Hepatic stellate cell (primary cell): ENCODE measurements around the gene ITGAD.

Experiments used
- DNase-seq: peaks from one replicate; pipeline ENCODE4 v3.0.0; 2011; ENCODE audit warnings: low spot score

The ITGAD gene

DNA sequence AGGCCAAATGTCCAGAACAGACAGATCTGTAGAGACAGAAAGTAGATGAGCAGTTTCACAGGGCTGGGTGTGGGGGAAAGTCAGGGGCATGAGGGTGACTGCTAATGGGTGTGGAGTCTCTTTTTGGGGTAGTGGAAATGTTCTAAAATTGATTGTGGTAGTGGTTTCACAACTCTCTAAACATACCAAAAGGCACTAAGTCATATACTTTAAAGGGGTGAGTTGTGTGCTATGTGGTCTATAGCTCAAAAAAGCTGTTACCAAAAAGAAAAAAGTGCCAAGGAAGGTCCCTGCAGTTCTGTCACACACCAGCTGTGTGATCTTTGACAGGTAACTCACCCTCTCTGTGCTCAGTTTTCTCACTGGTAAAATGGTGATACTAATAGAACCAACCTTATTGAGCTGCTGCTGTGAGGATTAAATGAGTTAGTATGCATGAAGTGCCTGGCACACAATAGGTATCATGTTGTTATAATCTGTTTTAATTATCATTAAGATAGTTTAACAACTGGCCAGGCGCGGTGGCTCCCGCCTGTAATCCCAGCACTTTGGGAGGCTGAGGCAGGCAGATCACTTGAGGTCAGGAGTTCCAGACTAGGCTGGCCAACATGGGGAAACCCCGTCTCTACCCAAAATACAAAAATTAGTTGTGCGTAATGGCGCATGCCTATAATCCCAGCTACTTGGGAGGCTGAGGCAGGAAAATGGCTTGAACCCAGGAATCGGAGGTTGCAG is 27.8 kb upstream of the ITGAD start:
- no peak for DNase-seq

DNA sequence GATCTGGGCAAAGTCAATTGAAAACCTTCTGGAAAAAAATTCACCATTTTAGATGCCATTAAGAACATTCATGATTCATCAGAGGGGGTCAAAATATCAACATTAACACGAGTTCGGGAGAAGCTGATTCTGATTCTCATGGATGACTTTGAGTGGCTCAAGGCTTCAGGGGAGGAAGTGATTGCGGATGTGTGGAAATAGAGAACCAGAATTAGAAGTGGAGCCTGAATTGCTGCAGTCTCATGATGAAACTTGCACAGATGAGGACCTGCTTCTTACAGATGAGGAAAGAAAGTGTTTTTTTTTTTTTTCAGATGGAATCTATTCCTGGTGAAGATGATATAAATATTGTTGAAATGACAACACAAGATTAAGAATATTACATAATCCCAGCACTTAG is 25.3 kb upstream of the ITGAD start:
- DNase-seq = no peak

DNA sequence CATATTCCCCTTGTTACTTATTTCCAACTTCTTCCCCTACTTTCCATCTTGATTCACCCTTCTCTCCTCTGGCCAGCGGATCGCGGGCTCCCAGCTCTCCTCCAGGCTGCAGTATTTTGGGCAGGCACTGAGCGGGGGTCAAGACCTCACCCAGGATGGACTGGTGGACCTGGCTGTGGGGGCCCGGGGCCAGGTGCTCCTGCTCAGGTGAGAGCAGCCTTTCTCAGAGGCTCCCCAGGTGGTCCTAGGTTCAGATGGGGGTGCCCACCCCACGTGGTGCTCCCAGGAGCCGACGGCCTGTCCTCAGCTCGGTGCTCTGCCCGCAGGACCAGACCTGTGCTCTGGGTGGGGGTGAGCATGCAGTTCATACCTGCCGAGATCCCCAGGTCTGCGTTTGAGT is 22.1 kb upstream of the ITGAD start:
- no peak for DNase-seq

DNA sequence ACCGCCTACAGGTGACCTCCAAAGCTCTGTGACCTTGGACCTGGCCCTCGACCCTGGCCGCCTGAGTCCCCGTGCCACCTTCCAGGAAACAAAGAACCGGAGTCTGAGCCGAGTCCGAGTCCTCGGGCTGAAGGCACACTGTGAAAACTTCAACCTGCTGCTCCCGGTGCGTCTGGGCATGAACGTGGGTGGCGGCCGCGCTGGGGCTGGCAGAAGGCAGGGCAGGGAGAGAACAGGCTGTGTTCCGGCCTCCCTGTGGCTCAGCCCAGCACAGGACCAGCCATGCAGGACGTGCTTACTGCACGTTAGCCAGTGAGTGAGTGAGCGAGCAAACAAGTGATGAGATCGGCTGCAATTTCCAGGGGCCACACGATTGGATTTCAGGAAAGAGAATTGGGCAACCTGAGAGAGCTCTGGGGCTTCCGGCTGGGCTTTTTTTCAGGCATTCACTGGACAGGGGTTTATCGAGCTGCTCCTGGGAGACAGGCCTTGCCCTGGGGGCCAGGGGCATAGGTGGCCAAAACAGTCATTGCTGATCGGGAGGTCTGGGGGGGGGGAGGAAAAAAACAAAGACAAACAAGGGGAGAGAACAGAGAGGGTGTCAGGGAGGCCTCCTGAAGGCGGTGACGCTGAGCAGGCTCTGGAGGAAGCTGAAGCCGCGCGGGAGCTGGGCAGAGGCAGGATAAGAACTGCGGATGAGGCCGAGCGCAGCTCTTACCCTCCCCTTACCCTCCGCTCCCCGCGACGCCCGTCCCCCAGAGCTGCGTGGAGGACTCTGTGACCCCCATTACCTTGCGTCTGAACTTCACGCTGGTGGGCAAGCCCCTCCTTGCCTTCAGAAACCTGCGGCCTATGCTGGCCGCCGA is 21.3 kb upstream of the ITGAD start:
- DNase-seq = no peak

DNA sequence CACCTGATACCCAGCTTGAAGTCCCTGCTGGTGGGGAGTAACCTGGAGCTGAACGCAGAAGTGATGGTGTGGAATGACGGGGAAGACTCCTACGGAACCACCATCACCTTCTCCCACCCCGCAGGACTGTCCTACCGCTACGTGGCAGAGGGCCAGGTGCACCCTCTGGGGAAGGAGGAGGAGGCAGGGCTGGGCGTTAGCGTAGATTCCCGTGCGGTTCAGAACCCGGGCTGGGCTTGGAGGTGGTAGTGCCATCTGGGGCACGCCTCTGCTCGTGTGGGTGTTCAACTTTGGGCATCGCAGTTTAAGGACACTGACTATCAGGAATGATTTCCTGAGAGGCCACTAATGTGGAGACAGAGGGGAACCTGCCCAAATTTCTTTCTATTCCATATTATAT is 19.9 kb upstream of the ITGAD start:
- no peak for DNase-seq

DNA sequence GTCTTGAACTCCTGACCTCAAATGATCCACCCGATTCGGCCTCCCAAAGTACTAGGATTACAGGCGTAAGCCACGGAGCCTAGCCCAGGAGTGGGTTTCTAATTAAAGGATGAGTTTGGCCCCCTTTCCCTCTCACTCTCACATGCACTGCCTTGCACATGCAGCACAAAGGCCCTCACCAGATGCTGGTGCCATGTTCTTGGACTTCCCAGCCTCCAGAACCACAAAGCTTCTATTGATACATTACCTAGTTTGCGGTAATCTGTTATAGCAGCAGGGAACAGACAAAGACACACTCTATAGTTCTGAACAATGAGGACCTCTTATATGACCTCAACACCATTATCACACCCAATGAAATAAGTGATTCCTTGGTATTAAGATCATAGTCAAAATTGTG is 17.9 kb upstream of the ITGAD start:
- DNase-seq = no peak

DNA sequence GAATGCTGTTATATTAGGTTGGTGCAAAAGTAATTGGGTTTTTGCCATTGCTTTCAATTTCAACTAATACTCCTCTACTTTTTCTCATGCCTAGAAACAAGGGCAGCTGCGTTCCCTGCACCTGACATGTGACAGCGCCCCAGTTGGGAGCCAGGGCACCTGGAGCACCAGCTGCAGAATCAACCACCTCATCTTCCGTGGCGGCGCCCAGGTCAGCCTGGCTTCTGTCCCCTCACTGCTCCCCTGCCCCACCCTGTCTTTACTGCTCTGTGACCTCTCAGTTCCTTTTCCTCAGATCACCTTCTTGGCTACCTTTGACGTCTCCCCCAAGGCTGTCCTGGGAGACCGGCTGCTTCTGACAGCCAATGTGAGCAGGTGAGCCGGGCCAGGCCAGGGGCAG is 16.4 kb upstream of the ITGAD start:
- no peak for DNase-seq

DNA sequence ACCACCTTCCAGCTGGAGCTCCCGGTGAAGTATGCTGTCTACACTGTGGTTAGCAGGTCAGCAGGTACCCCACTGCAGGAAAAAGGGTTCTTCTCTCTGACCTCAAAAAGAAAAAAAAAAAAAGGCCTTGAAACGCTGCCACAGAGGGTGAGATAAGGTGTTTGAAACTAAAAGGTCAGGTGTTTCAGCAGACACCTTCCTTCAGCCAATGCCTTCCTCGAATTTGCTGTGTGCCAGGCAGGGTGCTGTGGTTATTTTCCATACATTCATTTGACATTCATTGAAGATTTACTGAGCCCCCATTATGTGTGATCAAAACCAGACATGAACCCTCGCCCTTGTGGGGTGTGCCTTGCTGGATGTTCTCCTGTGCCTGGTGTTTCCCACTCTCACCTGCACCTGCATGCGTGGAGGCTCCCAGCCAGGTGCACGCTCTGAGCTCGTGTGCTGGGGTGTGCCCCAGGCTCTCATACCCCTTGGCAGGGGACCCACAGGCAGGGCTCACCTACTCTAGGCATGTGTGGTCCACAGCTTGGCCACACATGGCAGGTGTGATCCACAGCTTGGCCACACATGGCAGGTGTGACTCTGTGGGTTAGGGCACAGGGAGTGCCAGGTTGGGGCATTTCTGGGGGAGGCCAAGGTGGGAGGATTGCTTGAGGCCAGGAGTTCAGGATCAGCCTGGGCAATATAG is 15.8 kb upstream of the ITGAD start:
- no peak for DNase-seq

DNA sequence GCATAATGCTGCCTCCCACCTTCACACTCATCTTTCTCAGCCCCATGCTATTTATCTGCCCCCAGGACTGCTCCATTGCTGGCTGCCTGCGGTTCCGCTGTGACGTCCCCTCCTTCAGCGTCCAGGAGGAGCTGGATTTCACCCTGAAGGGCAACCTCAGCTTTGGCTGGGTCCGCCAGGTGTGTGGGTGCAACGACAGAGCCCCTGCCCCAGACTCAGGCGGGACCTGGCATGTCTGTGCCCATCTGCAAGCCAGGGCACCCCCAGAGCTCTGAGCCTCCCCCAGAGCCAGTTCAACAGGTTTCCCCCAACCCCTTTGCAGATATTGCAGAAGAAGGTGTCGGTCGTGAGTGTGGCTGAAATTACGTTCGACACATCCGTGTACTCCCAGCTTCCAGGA is 12.9 kb upstream of the ITGAD start:
- DNase-seq = no peak

DNA sequence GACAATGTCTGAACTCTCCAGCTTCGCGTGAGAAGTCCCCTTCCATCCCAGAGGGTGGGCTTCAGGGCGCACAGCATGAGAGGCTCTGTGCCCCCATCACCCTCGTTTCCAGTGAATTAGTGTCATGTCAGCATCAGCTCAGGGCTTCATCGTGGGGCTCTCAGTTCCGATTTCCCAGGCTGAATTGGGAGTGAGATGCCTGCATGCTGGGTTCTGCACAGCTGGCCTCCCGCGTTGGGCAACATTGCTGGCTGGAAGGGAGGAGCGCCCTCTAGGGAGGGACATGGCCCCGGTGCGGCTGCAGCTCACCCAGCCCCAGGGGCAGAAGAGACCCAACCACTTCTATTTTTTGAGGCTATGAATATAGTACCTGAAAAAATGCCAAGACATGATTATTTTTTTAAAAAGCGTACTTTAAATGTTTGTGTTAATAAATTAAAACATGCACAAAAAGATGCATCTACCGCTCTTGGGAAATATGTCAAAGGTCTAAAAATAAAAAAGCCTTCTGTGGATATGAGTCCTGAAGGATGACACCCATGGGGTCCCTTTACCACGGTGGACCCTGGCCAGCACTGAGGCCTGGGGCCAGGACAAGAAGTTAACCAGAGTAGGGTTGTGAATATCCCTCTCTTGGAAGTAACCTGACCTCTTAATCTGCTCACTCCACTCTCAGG is 10.5 kb upstream of the ITGAD start:
- DNase-seq = peak; percentile 68

DNA sequence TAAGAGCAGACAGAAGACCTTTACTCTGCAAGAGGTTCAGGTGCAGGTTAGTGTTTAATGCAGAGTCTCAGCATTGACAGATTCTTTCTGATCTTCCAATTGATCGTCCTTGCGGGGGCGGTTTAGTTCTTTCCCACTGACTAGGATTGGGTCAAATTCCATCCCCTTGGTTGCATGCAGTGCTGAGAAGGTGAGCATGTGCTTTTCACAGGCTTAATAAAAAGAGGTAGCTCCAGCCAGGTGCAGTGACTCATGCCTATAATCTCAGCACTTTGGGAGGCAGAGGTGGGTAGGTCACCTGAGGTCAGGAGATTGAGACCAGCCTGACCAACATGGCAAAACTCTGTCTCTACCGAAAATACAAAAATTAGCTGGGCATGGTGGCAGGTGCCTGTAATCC is 7.5 kb upstream of the ITGAD start:
- no peak for DNase-seq

DNA sequence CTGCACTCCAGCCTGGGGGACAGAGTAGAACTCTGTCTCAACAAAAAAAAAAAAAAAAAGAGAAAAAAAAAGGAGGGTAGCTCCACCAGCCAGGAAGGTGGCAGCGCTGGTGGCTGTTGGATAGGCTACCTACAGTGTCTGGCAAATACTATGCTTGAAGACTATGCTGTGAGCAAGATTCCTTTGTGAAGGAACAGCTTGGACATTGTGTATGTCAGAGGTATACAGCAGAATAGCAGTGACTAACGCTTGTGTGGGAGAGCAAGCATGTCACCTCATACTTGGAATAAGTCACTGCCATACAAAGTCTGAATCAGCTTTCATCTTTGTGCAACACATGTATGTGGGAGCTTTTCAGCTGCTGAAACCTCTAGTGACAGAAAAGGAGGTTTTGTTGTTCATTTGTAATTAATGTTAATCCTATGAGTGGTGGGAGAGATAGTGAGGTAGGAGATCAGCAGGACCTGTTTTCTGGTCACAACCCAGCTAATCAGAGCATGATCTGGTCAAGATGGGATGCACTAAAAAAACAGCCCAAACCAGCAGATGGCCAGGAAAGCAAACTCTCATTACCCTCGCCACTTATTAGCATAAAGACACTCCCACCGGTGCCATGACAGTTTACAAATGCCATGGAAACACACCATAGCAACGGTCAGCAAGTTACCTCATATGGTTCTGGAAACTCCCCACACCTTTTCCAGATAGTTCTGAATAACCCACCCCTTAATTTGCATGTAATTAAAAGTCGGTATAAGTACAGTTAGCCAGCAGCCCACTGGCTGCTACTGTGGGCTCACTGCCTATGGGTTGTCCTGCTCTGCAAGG is 6.8 kb upstream of the ITGAD start:
- DNase-seq = peak; percentile 55

DNA sequence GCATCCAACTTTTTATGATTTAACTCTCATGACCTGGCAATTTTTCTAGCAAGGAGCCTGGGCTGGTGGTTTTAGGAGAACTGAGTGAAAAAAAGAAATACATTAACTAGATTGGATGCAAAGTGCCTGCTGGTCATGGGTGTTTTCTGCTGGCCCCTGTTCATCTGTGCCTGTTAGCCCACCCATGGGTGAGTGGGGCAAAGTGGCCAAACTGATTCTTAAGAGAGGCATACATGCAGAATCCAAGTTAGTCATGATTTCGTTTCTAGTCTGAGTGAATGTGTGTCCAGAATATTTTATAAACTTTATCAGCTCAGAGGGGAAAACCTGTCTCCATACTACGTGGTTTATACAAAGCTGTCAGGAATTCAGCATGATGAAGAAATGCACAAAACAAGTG is 4.6 kb upstream of the ITGAD start:
- DNase-seq = no peak

DNA sequence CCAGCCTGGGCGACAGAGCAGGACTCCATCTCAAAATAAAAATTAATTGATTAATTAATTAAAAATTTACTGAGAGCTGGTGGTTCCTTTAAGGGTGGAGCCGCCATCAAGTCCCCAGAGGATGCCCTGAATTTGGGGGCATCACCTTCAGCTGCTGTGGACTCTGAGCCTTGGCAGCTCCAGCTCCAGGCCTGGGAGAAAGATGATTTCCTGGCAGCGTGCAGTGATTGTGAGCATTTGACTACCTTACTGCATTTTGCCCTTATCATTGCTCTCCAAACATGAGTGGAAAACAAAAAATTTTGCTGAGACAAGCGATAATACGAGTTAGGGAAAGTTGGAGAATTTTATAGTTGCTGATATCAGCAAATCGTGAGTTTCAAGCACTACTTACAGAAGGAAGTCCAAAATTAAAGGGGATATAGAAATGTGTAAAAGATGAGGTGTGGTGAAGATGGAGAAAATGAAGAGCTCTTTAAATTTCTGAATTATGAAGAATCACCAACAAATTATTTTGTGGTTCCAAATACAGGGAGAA is 2.6 kb upstream of the ITGAD start:
- DNase-seq = no peak

DNA sequence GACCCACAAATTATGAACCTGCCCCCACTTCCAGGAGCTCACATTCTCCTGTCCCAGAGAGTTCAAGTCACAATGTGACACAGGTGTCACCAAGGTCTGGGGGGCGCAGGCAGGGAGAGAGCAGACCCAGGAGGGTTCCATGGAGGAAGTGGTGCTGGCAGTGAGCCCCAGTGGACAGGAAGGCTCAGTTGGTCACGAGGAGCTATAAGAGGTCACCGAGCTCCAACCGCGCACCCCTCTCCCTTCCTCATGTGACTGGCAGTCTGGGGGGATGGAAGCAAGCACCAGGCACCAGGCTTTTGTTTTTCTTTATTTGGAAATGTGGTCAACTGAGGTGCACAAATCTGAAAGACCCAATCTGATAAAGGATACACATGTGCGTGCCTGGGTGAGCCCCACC is 2.5 kb downstream of the ITGAD start:
- no peak for DNase-seq

DNA sequence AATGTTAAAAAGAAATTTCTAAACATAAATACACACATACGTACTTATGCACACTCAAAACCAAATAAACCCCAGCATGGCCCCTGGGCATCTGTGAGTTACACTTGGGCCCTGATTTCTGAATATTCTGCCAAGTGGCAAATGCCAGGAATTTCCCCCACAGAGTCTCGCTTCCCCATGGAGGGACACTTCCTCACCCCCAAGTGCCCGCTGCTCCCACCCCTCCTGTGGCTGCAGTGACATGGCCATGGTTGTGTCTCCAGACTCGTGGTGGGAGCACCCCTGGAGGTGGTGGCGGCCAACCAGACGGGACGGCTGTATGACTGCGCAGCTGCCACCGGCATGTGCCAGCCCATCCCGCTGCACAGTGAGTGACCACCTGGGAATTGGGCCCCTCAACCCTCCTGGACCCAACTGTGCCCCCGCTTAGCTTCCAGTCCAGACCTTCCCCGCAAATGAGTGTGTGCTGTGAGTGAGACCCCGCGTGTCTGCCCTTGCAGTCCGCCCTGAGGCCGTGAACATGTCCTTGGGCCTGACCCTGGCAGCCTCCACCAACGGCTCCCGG is 4.0 kb downstream of the ITGAD start:
- no peak for DNase-seq

DNA sequence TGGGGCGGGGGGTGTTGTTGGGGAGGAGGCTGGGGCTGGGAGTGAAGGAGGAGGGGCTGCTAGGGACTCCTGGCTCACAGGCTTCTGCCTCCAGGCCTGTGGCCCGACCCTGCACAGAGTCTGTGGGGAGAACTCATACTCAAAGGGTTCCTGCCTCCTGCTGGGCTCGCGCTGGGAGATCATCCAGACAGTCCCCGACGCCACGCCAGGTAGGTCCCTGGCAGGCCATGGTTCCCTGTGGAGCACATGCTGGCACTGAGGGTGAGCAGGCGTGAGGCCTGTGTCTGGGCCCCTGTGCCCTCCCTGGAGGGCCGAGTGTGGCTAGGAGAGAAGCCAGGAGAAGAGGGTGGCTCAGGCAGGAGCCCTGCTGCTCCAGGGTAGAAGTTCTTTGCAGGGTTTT is 4.6 kb downstream of the ITGAD start:
- no peak for DNase-seq

DNA sequence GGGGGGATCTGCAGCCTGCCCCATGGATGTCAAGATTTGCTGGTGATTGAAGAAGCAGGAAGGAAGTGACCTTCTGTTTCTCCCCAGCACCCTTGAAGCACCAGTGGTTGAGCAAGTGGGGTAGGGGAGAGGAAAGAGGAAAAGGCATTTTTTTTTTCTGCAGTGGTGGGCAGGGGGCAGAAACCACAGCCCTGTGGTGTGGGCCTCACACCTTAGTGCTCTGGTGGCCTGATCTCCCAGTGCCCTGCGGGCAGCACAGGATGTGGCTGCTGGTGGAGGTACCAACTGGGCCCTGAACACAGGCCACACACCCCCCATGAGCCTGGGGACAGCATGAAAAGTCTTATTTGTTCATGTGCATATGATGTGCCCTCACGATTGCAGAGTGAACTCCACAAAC is 7.1 kb downstream of the ITGAD start:
- DNase-seq = no peak

DNA sequence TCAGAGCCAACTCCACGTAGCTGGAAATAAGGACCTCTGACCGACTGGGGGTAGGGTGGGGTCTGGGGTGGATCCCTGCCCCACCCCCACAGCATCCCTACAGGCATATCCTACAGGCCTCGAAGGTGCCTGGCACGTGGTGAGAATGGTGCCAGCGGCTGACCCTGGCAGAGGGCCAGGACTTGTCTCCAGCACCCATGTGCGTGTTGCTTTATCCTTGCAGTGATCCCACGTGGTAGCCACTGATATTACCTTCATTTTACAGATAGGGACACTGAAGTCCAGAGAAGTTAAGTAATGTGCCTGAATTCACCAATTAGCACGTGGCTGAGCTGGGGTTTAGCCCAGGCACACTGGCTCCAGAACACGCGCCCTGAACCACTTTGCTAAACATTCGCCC is 8.3 kb downstream of the ITGAD start:
- DNase-seq = no peak

DNA sequence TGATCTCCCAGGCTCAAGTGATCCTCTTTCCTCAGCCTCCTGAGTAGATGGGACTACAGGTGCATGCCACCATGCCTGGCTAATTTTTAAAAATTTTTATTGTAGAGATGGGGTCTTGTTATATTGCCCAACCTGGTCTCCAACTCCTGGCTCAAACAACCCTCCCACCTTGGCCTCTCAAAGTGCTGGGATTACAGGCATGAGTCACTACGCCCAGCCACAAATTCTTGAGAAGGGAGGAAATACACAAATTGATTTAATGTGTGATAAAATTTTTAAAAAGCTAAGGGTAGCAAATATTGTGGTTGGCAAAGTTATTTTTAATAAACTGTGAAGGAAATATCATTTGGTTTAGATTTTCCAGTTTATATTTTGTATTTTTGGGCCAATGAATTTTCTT is 9.6 kb downstream of the ITGAD start:
- no peak for DNase-seq
